ENCODE data around the gene SLC30A9.

SLC30A9 gene

GRCh38 chr4:42066402-42066801 lies 76.1 kb downstream of the SLC30A9 start:
- Histone ChIP-seq H2AFZ (ENCODE audit: low read depth, low read length, severe bottlenecking) (no peak overlapping the region), H3K36me3 (ENCODE audit: low read length) (peaks cover 11% of the 10 kb centered on the region; the same call in 1 of the 2 replicates), H3K9ac (ENCODE audit: low read length) (no peak overlapping the region), H3K4me3 (ENCODE audit: insufficient read depth, low read length, poor library complexity, severe bottlenecking) (no peak overlapping the region), H3F3A (ENCODE audit: insufficient read depth) (no peaks in the 10 kb centered on the region), H3K9me2 (replicated peaks; ENCODE audit: insufficient read depth, low read length) (no peaks in the 10 kb centered on the region), H3K79me2 (ENCODE audit: insufficient read depth, low read length) (no peaks in the 10 kb centered on the region), H3K27me3 (ENCODE audit: low read length) (no peaks in the 10 kb centered on the region), H4K20me1 (ENCODE audit: low read depth, low read length) (no peaks in the 10 kb centered on the region), H3K27ac (ENCODE audit: low read depth, low read length) (no peak overlapping the region), H3K9me3 (ENCODE audit: insufficient read depth, low read length) (no peaks in the 10 kb centered on the region), H3K4me2 (ENCODE audit: low read depth, low read length, poor library complexity, severe bottlenecking) (no peak overlapping the region)
- TF ChIP-seq EZH2phosphoT487 (conservative IDR thresholded peaks at IDR 0.05; ENCODE audit: low read length) = no peak
- TF ChIP-seq, protein P1, sequence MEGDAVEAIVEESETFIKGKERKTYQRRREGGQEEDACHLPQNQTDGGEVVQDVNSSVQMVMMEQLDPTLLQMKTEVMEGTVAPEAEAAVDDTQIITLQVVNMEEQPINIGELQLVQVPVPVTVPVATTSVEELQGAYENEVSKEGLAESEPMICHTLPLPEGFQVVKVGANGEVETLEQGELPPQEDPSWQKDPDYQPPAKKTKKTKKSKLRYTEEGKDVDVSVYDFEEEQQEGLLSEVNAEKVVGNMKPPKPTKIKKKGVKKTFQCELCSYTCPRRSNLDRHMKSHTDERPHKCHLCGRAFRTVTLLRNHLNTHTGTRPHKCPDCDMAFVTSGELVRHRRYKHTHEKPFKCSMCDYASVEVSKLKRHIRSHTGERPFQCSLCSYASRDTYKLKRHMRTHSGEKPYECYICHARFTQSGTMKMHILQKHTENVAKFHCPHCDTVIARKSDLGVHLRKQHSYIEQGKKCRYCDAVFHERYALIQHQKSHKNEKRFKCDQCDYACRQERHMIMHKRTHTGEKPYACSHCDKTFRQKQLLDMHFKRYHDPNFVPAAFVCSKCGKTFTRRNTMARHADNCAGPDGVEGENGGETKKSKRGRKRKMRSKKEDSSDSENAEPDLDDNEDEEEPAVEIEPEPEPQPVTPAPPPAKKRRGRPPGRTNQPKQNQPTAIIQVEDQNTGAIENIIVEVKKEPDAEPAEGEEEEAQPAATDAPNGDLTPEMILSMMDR (IDR thresholded peaks at IDR 0.05; ENCODE audit: insufficient read depth, low read length, poor library complexity, severe bottlenecking) = no peak

GRCh38 chr4:42067264-42067663 lies 76.9 kb downstream of the SLC30A9 start:
- H4K20me1 ChIP-seq (ENCODE audit: low read depth, low read length) = no peaks in the 10 kb centered on the region
- peaks cover 11% of the 10 kb centered on the region; the same call in 1 of the 2 replicates for H3K36me3 ChIP-seq (ENCODE audit: low read length)
- no peaks in the 10 kb centered on the region for H3K79me2 ChIP-seq (ENCODE audit: insufficient read depth, low read length)
- H3K9me2 ChIP-seq (replicated peaks; ENCODE audit: insufficient read depth, low read length) = no peaks in the 10 kb centered on the region
- no peaks in the 10 kb centered on the region for H3K9me3 ChIP-seq (ENCODE audit: insufficient read depth, low read length)
- no peak overlapping the region for H3K4me3 ChIP-seq (ENCODE audit: insufficient read depth, low read length, poor library complexity, severe bottlenecking)
- H3K4me2 ChIP-seq (ENCODE audit: low read depth, low read length, poor library complexity, severe bottlenecking) = no peak overlapping the region
- no peaks in the 10 kb centered on the region for H3K27me3 ChIP-seq (ENCODE audit: low read length)
- H3K9ac ChIP-seq (ENCODE audit: low read length) = no peak overlapping the region
- peaks cover 5% of the 10 kb centered on the region; the same call in 1 of the 2 replicates for H3F3A ChIP-seq (ENCODE audit: insufficient read depth)
- TF ChIP-seq EZH2phosphoT487 (conservative IDR thresholded peaks at IDR 0.05; ENCODE audit: low read length) = no peak
- TF ChIP-seq, protein P1 (IDR thresholded peaks at IDR 0.05; ENCODE audit: insufficient read depth, low read length, poor library complexity, severe bottlenecking) = no peak
- no peak overlapping the region for H3K27ac ChIP-seq (ENCODE audit: low read depth, low read length)
- H2AFZ ChIP-seq (ENCODE audit: low read depth, low read length, severe bottlenecking) = no peak overlapping the region

GRCh38 chr4:42070463-42070862 lies 80.1 kb downstream of the SLC30A9 start:
- no peak overlapping the region for H2AFZ ChIP-seq (ENCODE audit: low read depth, low read length, severe bottlenecking)
- H3K4me2 ChIP-seq (ENCODE audit: low read depth, low read length, poor library complexity, severe bottlenecking) = no peak overlapping the region
- TF ChIP-seq, protein P1 (IDR thresholded peaks at IDR 0.05; ENCODE audit: insufficient read depth, low read length, poor library complexity, severe bottlenecking) = no peak
- no peak for TF ChIP-seq EZH2phosphoT487 (conservative IDR thresholded peaks at IDR 0.05; ENCODE audit: low read length)
- no peaks in the 10 kb centered on the region for H3K79me2 ChIP-seq (ENCODE audit: insufficient read depth, low read length)
- no peaks in the 10 kb centered on the region for H3K9me3 ChIP-seq (ENCODE audit: insufficient read depth, low read length)
- no peak overlapping the region for H3K9ac ChIP-seq (ENCODE audit: low read length)
- no peaks in the 10 kb centered on the region for H3K27me3 ChIP-seq (ENCODE audit: low read length)
- H3K9me2 ChIP-seq (replicated peaks; ENCODE audit: insufficient read depth, low read length) = no peaks in the 10 kb centered on the region
- peaks cover 5% of the 10 kb centered on the region; the same call in 1 of the 2 replicates for H3F3A ChIP-seq (ENCODE audit: insufficient read depth)
- no peak overlapping the region for H3K27ac ChIP-seq (ENCODE audit: low read depth, low read length)
- no peaks in the 10 kb centered on the region for H4K20me1 ChIP-seq (ENCODE audit: low read depth, low read length)
- H3K4me3 ChIP-seq (ENCODE audit: insufficient read depth, low read length, poor library complexity, severe bottlenecking) = no peak overlapping the region
- H3K36me3 ChIP-seq (ENCODE audit: low read length) = peaks cover 12% of the 10 kb centered on the region; the same call in 1 of the 2 replicates

Data from SU-DHL-6 (cell line).